Amniotic epithelial cell (primary cell): Measurements from ENCODE around the gene GKN2.

Experiments
- DNase-seq: peaks from one replicate; pipeline ENCODE4 v3.0.0-alpha.2; 2010; ENCODE audit warnings: low read depth

The GKN2 gene, protein sequence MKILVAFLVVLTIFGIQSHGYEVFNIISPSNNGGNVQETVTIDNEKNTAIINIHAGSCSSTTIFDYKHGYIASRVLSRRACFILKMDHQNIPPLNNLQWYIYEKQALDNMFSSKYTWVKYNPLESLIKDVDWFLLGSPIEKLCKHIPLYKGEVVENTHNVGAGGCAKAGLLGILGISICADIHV

DNA sequence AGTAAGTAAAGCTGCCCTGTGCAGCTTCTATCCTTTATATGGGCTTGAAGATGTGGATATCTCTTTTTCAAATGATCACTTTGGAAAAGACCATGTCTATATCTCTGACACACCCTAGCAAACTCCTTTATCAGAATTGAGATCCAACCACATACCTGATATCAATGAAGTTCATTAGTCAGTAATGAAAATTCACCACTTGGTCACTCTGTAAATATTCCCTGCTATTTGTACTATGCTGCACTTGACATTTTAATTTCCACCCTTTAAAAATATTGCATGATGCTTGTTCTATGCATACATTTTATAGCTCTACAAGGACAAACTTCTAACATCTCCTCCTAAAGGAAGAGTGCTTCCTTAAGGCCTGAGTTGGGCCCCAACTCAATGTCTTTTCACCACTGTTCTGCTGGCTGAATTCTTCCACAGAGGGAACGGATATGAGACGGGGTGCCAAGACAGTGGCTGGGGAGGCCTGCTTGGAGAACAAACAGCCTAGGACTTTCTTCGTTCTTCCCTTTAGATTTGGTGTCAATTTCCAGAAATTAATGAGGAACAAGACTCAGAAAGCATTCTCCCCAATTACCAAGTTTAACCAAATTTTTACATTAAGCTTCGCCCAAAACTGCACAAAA, at the start of gene GKN2:
GKN2 (minus strand) TSS at position 7 of the 635 bp plus-strand sequence. CDS start 32 bp downstream, outside the sequence.
- no peak for DNase-seq

DNA sequence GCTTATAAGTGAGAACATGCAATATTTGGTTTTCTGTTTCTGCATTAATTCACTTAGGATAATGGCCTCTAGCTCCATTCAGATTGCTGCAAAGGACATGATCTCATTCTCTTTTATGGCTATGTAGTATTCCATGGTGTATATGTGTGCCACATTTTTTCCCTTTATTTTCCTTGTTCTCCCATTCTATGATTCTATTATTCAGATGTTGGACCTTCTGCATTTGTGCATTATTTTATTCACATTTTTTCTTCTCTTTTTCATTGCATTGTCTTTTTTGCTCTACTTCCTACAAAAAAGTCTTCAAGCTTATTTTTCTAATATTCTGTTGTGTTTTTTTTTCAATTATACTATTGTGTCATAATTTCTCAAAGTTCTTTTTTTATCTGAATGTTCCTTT, 49.2 kb upstream of the GKN2 start:
- no peak for DNase-seq

DNA sequence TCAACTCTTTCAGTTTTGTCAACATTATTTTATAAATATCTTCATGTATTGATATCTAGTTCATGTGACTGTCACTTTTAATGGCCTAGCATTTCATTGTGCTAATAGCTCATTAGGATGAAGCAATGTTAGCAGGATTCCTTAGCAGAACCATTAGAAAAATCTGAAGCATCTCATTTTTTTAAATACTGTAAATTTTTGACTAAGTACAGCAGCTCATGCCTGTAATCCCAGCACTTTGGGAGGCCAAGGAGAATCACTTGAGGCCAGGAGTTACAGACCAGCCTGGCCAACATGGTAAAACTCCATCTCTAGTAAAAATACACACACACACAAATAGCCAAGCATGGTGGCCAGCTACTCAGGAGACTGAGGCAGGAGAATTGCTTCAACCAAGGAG, 44.7 kb upstream of the GKN2 start:
- DNase-seq = no peak

DNA sequence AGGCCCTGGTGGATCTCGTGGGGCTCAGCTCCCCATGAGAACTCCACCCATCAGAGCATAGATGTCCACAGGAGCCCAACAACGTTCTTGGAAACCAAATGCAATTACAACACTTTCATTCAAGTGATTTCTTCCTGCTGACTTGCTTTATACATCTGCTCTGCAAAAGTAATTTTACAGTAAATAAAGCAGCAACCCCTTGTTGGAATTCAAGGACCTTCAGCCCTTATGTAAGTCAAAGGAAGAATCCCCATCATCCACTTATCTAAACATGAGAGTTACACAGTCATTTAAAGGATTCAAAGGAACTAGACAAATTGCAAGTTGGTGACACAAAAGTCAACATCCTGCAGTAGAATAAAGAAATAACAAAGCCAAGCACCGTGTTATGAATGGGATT, 43.2 kb upstream of the GKN2 start:
- no peak for DNase-seq

DNA sequence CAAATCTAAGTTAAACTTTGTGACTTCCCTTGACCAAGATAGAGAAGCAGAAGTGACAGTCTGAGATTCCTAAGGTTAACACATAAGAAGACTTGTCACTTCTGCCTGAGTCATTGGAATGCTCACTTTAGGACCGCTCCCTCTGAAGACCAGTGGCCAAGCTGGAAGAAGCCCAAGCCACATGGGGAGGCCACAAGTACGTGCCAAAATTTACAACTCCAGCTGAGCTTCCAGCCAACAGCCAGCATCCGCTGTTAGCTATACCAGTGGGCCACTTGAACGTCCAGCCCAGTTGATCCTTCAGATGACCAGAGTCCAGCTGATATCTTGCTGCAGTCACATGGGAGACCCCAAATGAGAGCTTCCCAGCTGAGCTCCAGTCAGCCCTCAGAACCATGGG, 42.2 kb upstream of the GKN2 start:
- no peak for DNase-seq

DNA sequence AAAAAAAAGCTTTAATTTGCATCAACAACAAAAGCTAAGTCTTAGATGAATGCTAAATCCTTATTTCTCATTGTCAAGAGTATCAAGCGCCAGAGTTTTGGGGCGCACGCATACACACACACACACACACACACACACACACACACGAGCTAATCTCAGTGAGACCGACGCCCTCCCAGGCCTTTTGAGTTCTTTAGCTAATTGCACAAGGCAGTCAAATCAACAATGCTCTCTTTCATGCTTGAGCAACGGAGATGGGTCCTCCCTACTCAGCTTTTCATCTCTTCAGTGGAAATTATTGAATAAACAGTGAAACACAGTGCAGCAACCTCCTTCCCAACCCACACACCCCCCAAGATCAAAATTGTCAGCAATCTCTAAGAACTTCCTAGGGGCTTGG, 41.0 kb upstream of the GKN2 start:
- DNase-seq = no peak

DNA sequence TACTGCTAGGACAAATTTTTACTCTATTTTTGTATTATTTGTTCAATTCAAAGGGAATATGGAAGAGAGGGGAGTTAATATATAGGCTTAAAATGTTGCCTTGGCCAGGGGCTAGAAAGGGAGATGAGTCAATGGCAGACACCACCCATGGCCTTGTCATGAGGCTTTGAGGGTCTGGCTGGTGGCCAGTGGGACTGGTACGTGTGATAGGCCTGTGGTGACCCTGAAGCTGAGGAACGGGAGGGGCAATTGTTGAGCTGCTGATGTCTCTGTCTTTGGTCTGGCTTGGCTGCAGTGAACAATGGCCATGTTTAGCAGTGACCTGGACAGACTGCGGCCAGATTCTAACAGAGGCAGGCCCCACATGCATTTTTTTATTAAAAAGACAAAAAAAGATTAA, 40.2 kb upstream of the GKN2 start:
- DNase-seq = no peak

DNA sequence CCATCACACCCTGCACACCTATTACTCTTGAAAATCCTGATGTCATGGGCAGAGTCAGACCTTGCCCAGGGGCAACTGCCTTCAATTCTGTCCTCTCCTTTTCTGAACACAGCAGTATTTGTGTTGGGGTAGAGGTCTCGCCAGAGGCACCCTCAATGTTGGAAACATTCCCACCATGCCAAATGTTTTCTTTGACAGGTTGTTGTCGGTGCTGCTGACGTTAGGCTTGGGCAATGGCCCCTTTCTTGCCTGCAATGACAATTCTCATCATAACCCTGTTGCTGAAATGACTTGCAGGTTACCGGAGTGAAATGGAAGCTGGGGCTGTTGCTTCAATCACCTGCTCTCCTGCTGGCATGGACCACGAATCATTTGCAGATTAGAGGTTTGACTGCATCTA, 39.6 kb upstream of the GKN2 start:
- DNase-seq = no peak

DNA sequence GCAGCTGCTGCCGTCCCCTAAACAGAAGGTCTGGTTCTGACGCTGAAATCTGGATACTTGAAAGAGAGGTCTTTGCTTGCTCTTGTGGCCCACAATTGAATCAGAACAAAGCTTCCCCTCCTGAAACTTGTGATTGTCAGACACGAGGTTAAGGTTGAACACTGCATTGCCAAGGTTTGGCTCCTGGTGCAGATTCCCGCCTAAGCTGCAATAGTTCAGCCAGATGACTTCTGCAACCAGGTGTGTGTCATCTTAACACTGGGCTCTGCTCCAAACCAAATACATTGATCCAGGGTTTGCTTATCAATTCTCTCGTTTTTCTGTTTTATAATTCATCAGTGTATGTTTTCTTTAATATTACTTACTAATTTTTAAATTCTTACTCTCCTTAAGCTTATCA, 36.3 kb upstream of the GKN2 start:
- DNase-seq = no peak

DNA sequence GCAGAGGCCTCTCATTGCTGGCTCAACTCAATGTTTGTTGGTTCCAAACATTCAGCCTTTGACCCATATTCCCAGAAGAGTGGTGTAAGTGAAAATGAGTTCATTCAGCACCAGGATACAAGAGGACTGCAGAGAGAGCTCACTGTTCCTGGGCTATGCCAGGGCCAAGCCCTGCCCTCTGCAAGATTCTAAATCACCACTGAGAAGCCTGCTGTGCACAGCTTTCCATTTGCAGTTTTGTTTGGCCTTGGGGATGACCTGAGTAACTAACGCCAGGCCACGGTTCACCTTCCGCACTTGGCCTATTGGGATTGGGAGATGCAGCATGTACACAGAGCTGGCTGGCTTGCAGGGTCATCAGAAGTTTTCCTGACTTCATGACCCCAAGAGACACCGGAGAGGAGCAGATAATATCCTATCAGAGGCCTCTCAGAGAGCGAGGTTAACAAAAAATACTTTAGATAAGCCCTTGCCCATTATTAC, 34.4 kb upstream of the GKN2 start:
- DNase-seq = no peak

DNA sequence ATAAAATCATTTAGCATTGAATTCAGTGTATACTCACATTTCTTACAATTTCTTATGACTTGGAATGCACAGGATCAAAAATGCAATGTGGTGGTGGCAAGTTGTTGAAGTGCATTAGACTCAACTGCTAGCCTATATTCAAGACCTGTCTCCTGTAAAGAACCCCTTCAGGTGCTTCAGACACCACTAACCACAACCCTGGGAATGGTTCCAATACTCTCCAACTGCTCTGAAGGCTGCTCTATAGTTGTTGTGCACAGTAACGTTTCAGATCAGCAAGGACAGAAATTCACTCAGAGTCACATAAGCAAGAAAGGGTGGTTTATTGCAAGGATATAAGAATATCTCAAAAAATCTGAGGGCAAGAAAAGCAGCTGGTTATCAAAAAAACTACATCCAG, 28.3 kb upstream of the GKN2 start:
- DNase-seq = no peak

DNA sequence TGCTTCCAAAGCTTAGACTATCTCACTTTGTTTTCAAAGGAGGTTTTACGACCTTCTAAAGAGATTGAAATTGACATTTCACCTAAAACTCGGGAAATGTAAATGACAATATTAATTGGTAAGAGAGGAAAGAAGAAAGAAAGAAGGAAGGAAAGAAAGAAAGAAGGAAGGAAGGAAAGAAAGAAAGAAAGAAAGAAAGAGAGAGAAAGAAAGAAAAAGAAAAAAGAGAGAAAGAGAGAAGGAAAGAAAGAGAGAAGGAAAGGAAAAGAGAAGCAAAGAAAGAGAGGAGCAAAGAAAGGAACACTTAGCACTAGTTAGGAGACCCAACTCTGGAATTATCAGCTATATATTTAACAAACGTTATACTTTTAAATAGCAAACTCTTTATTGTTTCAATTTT, 25.4 kb upstream of the GKN2 start:
- no peak for DNase-seq

DNA sequence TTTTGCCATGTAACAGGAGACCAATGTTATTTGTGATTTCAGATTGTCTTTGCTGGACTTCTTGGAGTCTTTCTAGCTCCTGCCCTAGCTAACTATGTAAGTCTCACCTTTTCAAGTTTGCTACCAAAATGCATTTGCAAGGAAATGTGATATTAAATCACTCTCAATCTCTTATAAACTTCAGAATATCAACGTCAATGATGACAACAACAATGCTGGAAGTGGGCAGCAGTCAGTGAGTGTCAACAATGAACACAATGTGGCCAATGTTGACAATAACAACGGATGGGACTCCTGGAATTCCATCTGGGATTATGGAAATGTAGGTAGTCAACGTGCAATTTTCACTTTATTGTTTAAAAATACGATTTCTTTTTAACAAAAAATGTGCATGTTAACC, 24.8 kb upstream of the GKN2 start:
- no peak for DNase-seq

DNA sequence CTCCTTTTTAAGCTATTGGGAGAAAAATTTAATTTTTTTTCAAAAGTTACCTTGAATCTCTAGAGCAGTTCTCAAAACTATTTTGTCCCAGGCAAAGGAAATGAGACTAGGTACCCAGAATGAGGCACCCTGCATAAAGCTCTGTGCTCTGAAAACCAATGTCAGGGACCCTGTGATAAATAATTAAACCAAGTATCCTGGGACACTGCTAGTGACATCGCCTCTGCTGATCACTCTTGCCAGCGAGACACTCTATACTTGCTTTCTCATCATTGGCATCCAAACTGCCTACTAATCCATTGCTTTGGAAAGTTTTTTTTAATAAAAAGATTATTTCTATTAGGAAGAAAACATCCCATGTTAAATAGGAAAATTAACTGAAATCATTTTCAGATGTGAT, 23.2 kb upstream of the GKN2 start:
- no peak for DNase-seq

DNA sequence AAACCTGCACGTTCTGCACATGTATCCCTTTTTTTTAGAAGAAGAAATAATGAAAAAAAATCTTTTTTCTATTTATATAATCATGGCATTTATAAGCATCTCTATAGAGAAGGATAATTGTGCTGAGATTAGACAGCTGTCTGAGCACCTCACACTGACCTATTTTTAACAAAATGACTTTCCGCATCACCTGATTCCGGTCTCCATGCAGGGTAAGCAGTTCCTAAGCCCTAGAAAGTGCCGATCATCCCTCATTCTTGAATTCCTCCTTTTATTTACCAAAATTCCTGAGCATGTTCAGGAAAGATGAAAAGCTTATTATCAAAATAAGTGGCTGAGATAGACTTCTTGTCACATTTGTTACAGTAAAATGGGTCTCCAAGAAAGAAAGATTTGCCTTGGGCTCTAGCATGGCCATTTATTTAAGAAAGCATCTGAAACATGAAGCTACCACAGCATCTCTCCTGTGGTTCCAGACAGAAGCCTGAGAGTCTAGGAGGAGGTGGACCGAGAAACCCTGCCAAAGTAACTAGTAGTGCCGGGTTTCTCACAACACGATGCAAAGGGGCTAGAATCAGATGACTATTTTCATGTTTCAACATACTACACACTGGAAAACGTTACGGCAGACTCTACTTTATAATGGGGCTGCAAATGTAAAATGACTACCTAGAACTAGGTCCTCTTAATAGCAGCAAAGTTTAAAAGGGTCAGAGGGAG, 22.4 kb upstream of the GKN2 start:
- no peak for DNase-seq

DNA sequence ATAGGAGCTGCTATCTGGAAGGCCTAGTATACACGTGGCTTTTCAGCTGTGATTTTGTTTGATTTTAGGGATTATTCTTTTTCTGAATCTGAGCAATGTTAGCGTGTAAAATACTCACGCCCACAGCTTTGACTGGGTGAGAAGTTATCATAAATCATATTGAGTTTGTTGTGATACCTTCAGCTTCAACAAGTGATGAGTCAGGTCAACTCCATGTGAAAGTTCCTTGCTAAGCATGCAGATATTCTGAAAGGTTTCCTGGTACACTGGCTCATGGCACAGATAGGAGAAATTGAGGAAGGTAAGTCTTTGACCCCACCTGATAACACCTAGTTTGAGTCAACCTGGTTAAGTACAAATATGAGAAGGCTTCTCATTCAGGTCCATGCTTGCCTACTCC, 21.6 kb upstream of the GKN2 start, which contains the start of gene GKN1:
GKN1 (plus strand) TSS at position 386 of the 400 bp plus-strand sequence. CDS start 42 bp downstream, outside the sequence.
- DNase-seq = peak; percentile 70

DNA sequence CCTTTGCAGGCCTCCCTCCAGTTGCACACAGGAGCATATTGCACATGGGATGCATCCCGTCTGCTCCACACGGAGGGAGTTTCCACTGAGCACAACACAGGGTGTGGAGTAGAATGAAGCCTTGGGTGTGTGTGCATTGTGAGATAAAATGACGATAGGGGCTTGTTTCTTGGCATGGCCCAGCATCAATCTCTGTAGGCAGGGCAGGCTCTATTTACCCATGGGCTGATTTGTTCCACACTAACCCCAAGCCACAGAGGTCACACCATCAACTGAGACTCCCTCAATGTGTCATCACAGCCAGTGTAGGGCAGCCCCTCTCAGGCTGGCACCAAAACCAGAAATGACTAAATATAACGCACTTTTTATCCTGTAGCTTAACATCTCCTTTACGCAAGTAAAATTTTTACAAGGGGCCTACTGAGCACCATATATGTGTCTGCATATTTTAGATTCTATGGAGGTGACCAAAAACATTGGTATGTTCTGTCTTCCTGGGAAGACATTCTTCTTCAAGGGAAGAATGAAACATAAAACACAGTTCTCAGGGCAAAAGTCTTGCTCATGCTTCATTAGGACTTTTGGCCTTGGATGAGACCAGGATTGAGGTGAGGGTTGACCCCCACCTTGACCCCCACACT, 19.0 kb upstream of the GKN2 start:
- peak; percentile 97 for DNase-seq

DNA sequence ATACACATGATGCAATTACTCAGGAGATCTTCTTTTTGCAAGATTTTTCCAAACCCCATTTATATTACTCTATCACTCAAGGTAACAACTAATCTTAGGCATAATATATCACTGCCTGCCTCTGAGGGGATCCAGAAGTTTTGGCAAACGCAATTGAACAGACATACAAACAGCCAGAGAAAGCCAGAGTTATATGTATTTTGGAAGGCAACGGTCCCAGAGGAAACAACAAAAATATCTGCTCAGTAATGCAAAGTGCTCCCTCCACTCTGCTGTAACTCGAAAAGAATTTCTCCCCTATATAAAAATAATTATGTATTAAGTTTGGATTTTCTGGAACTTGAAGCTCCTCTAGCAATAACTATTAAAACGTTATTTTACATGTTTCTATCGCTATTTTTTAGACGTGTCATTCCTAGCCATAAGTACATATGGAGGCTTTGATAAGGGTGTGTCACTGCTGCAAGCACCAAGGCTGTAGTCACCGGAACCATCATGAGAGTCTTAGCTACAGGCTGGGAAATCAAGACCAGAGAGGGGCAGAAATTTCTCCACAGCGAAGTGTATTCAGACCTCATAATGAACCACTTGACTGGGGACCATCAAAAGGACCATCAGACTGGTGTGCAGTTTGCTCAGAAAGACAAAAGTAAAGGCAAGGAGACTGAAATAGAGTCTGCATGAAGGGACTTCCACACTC, 18.0 kb upstream of the GKN2 start:
- no peak for DNase-seq

DNA sequence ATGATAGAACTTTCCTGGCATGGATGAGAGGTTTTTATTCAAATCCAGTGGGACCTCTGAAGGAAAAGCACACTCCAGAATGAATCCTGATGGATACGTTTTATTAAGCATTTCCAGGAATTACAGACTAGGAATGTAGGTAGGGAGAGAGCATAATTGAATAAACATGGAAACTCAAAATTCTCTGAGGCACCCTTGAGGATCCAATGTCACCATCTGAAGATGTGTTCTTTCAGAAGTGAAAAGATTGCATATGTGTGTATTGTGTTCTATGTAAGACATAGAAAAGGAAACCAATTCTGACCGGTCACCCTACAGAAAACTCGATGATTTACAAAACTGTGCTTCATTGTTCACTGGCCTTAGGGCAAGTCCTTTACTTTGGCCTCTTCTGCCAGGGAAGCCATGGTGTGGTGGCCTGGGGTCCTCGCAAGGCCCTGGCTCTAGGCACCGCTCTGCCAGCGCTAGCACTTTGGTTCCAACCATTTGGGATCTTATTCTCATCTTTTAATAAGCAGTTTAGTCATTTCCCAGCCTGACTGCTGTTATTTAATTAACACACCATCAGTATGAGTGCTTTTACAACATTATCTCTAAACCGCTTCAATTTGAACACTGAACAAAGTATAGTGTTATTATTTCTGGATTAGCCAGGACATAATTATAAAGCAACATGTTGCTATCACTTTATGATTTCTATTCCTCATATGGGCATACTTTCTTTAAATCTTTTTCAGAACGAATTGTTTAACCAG, 17.2 kb upstream of the GKN2 start:
- DNase-seq = no peak

DNA sequence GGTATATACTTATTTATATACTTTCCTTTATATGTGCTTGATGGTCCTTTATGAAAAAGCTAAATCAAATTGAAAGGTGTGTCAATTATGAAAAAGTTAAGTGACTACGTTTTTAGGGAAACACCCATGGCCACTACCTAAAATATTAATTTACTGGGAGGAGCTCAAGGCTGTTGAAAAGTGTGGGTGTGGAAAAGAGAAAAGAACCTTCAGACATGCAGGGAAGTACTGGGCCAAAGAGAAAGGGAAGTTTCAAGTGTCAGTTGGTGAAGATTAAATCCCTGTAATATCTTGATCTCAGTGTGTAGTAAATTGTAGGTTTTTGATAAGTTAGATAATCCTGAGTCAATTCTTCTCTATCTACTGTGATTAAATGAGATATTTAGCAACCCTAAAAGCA, 15.5 kb upstream of the GKN2 start:
- no peak for DNase-seq

DNA sequence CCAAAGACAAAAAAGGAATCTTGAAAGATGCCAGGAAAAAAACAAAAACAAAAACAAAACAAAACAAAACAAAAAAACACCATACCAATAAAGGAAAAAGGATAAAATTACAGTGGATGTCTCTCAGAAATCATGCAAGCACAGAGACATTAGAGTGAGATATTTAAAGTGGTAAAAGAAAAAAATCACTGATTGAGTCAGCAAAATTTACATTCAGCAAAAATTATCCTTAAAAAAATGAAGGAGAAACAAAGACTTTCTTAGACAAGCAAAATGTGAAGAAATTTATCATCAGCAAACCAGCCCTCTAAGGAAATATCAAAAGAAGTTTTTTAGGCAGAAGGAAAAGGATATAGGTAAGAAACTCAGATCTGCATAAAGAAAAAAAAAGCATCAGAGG, 11.6 kb upstream of the GKN2 start:
- no peak for DNase-seq

DNA sequence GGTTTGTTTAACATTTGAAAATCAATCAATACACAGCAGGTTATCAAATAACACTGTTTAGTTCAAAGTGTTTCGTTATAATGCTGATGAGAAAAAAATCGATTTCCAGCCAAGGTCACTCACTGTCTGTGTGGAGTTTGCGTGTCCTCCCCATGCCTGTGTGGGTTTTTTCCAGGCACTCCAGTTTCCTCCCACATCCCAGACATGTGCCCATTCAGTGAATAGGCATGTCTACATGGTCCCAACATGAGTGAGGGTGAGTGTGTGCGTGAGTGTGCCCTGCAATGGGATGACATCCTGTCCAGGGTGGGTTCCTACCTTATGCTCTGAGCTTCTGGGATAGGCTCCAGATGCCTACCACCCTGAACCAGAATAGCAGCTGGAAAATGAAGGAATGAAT, 8.7 kb upstream of the GKN2 start:
- no peak for DNase-seq
